ENCODE results near the gene OR11A1.
A peak's percentile ranks its signal among the peaks of the same experiment; 100 is the strongest.

The OR11A1 gene

DNA sequence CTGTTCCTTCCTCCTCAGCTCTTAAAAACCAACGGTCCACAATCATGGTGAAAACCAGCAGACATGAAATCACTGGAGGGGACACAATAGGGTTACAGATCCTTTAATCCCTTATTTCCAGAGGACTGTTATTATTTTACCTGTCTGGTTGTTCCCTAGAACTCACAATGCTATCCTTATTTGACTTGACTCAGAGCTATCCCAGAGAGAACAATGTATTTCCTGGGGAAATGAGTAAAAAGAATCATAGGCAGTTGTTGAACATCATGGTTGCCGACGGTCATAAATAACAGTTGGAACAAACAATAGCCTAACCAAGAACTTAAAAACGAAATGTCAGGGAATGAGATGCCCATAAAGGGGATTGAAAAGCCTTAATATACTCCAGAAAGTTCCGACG, 9.4 kb upstream of the OR11A1 start:
- no peak for DNase-seq (ENCODE audit: low spot score)
- H3K27ac ChIP-seq, result no peak overlapping the region
- TF ChIP-seq, protein P1, sequence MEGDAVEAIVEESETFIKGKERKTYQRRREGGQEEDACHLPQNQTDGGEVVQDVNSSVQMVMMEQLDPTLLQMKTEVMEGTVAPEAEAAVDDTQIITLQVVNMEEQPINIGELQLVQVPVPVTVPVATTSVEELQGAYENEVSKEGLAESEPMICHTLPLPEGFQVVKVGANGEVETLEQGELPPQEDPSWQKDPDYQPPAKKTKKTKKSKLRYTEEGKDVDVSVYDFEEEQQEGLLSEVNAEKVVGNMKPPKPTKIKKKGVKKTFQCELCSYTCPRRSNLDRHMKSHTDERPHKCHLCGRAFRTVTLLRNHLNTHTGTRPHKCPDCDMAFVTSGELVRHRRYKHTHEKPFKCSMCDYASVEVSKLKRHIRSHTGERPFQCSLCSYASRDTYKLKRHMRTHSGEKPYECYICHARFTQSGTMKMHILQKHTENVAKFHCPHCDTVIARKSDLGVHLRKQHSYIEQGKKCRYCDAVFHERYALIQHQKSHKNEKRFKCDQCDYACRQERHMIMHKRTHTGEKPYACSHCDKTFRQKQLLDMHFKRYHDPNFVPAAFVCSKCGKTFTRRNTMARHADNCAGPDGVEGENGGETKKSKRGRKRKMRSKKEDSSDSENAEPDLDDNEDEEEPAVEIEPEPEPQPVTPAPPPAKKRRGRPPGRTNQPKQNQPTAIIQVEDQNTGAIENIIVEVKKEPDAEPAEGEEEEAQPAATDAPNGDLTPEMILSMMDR (conservative IDR thresholded peaks at IDR 0.05; ENCODE audit: low read depth), result no peak
- ChIA-PET CTCF (no interaction called here), POLR2A (ENCODE audit: low non-redundant PET) (no interaction called here)

- TF ChIP-seq, protein P1 (conservative IDR thresholded peaks at IDR 0.05; ENCODE audit: low read depth), result no peak
- POLR2A ChIA-PET (ENCODE audit: low non-redundant PET), result no interaction called here
- CTCF ChIA-PET, result no interaction called here
- no peak overlapping the region for H3K27ac ChIP-seq
- no peak for DNase-seq (ENCODE audit: low spot score)
Observed at GRCh38 chr6:29465801-29466200, 8.9 kb upstream of the OR11A1 start.

DNA sequence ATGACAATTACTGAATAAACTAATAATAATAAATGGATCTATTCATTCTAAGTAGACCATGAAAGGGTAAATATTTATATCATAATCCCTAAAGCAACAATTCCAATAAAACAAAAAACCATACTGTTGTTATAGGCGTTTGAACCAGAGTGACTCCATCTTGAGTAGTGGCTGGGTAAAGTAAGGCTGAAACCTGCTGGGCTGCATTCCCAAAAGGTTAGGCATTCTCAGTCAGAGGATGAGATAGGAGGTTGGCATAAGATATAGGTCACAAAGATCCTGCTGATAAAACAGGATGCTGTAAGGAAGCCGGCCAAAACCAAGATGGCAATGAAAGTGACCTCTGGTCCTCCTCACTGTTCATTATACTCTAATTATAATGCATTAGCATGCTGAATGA, 8.4 kb upstream of the OR11A1 start:
- TF ChIP-seq, protein P1 (conservative IDR thresholded peaks at IDR 0.05; ENCODE audit: low read depth), result no peak
- ChIA-PET CTCF (no interaction called here), POLR2A (ENCODE audit: low non-redundant PET) (no interaction called here)
- no peak for DNase-seq (ENCODE audit: low spot score)
- no peak overlapping the region for H3K27ac ChIP-seq

DNA sequence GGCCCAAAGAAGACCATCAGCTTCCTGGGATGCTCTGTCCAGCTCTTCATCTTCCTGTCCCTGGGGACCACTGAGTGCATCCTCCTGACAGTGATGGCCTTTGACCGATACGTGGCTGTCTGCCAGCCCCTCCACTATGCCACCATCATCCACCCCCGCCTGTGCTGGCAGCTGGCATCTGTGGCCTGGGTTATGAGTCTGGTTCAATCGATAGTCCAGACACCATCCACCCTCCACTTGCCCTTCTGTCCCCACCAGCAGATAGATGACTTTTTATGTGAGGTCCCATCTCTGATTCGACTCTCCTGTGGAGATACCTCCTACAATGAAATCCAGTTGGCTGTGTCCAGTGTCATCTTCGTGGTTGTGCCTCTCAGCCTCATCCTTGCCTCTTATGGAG, 5.2 kb upstream of the OR11A1 start:
- CTCF ChIA-PET, result no interaction called here
- H3K27ac ChIP-seq, result no peak overlapping the region
- no peak for DNase-seq (ENCODE audit: low spot score)
- TF ChIP-seq, protein P1 (conservative IDR thresholded peaks at IDR 0.05; ENCODE audit: low read depth), result no peak
- POLR2A ChIA-PET (ENCODE audit: low non-redundant PET), result no interaction called here

- TF ChIP-seq, protein P1 (conservative IDR thresholded peaks at IDR 0.05; ENCODE audit: low read depth), result no peak
- no peak for DNase-seq (ENCODE audit: low spot score)
- ChIA-PET POLR2A (ENCODE audit: low non-redundant PET) (no interaction called here), CTCF (no interaction called here)
- H3K27ac ChIP-seq, result no peak overlapping the region
Observed at GRCh38 chr6:29461021-29461814, 4.3 kb upstream of the OR11A1 start.

DNA sequence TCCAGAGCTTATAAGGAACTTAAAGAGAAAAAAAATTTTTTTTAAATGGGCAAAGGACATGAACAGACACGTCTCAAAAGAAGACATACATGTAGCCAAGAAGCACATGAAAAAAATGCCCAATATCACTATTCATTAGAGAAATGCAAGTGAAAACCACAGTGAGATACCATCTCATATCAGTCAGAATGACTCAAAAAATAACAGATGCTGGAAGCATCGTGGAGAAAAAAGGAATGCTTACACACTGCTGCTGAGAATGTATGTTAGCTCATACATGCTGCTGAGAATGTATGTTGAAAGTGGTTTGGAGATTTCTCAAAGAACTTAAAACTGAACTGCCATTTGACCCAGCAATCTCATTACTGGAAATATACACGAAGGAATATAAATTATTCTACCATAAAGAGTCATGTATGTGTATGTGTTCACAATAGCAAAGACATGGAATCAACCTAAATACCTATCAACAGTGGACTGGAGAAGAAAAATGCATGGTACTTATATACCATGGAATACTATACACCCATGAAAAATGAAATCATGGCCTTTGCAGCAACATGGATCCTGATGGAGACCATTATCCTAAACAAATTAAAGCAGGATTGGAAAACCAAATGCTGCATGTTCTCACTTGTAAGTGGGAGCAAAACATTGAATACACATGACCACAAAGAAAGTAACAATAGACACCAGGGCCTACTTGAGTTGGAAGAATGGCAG, 5.2 kb downstream of the OR11A1 start:
- H3K27ac ChIP-seq, result no peak overlapping the region
- POLR2A ChIA-PET (ENCODE audit: low non-redundant PET), result no interaction called here

More for the DNA sequence above, 5.2 kb downstream of the OR11A1 start:
- TF ChIP-seq, protein P1 (conservative IDR thresholded peaks at IDR 0.05; ENCODE audit: low read depth), result no peak
- peak; percentile 8 for DNase-seq (ENCODE audit: low spot score)
- CTCF ChIA-PET, result interaction anchor here (0.7 kb wide), 1 partner anchor 274 kb away, joined by 3 read pairs; no protein-coding TSS in a partner anchor

Measured in RWPE1 (cell line).